HTR-8/SVneo (cell line): ENCODE results near the gene MRPS2.

Source experiments
- DNase-seq: peaks from one replicate; pipeline ENCODE4 v3.0.0; 2011; ENCODE audit warnings: low spot score, mixed read lengths; ENCODE audit not compliant: insufficient read length
- FAIRE-seq: peaks from 2 replicates; lab custom pipeline; 2011; peaks lifted over from hg19 to GRCh38; lab: Jason Lieb, UNC

The MRPS2 gene

GRCh38 chr9:135551031-135551430, 50.5 kb downstream of the MRPS2 start:
- FAIRE-seq: no peak
- DNase-seq: no peak

DNA sequence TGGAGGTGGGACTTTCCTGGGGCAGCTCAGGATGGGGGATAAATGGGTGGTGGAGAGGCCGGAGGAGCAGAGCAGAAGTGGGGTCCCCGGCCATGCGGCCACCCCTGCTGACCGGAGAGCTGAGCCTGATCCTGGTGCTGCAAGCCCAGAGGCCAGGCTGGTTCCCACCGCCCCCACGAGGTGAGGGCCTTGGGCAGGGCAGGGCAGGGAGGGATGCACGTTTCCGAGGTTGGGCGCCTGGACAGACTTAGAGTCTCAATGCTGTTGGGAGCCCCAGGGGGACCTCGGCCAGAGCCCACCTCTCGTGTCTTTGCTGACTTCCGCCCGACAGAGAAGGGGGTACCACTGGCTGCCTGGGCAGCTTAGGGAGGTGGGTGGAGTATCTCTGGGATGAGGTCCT, 51.0 kb downstream of the MRPS2 start:
- FAIRE-seq: no peak
- DNase-seq: no peak

DNA sequence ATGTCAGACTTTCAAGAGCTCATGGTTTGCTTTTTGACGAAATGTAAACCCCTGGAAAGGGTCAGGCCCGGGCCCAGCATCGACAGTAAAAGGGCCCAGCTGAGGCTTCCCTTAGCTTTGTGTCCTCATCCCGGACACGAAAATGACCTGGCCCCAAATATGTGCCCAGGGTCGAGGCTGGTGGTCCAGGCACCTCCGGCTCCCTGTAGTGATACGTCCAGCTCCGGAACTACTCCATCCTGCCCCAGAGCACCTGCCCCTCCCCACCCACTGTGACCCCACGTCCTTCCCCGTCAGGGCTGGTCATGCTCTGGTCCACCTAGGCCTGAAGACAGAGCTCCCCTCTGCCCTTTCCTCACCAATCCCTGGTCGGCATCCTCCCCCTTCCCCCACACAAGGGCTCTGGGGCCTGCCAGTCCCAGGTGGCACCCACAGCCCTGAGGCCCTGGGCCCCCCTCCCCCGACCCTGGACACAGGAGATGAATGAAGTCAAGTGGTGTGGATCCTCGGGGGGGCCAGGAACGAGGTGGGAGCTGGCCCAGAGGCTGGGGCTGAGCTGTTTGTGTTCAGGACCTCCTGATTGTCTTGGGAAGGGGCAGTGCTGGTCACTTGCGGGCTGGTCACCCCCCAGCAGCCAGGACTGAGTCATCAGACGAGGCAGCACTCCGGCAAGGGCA, 51.7 kb downstream of the MRPS2 start:
- FAIRE-seq: no peak
- no peak for DNase-seq

GRCh38 chr9:135552698-135553171, 52.3 kb downstream of the MRPS2 start:
- FAIRE-seq: no peak
- no peak for DNase-seq
